GM21723 (cell line): ENCODE data around the gene TEX51.

ENCODE experiments used
- ATAC-seq: cut with Tn5 transposase; IDR thresholded peaks from one replicate; pipeline ENCODE4 v1.9.1; 2021; ENCODE audit warnings: mild to moderate bottlenecking, moderate library complexity; ENCODE audit not compliant: unreplicated experiment

Gene TEX51

GRCh38 chr2:126946318-126947102 lies 47.8 kb downstream of the TEX51 start:
- no peak for ATAC-seq

- no peak for ATAC-seq
Observed at GRCh38 chr2:126947103-126947429, 48.4 kb downstream of the TEX51 start.

- no peak for ATAC-seq
Observed at GRCh38 chr2:126949775-126950174, 51.1 kb downstream of the TEX51 start.

GRCh38 chr2:126950504-126950903 lies 51.8 kb downstream of the TEX51 start:
- no peak for ATAC-seq
